H9 (cell line): Measurements from ENCODE around the gene DNAJC18. TPM values are rescaled to one million over a fixed set of nuclear protein-coding genes. Genes with fewer than 3 reads are reported as not detected.

Experiments used
- DNase-seq: peaks from one replicate; pipeline ENCODE4 v3.0.0-alpha.2; 2017
- H2AFZ ChIP-seq: one replicate; pipeline ENCODE4 v1.6.1; 2013; ENCODE audit warnings: mild to moderate bottlenecking, low read length, control low read depth, moderate library complexity
- H2AK5ac ChIP-seq: 2 replicates; pipeline ENCODE4 v1.6.1; 2013; ENCODE audit warnings: low read length, control low read depth, mixed read lengths; ENCODE audit not compliant: insufficient read length
- H2BK120ac ChIP-seq: one replicate; pipeline ENCODE4 v1.6.1; 2013; ENCODE audit warnings: low read depth, mild to moderate bottlenecking, low read length, control low read depth, inconsistent platforms; ENCODE audit not compliant: poor library complexity, severe bottlenecking
- H2BK12ac ChIP-seq: 2 replicates; pipeline ENCODE4 v1.6.1; 2013; ENCODE audit warnings: low read length, control low read depth, mixed read lengths, low read depth; ENCODE audit not compliant: insufficient read length
- H2BK15ac ChIP-seq: 2 replicates; pipeline ENCODE4 v1.6.1; 2013; ENCODE audit warnings: low read depth, low read length, control low read depth
- H2BK20ac ChIP-seq: one replicate; pipeline ENCODE4 v1.6.1; 2013; ENCODE audit warnings: low read depth, mild to moderate bottlenecking, low read length, control low read depth, inconsistent platforms; ENCODE audit not compliant: poor library complexity, severe bottlenecking
- H2BK5ac ChIP-seq: 2 replicates; pipeline ENCODE4 v1.6.1; 2013; ENCODE audit warnings: low read length, control low read depth, mixed read lengths; ENCODE audit not compliant: insufficient read length
- H3K14ac ChIP-seq: 2 replicates; pipeline ENCODE4 v1.6.1; 2013; ENCODE audit warnings: low read length, control low read depth; ENCODE audit not compliant: insufficient read depth
- H3K18ac ChIP-seq: 2 replicates; pipeline ENCODE4 v1.6.1; 2013; ENCODE audit warnings: low read depth, mild to moderate bottlenecking, mixed read lengths, low read length, control low read depth; ENCODE audit not compliant: insufficient read length
- H3K23ac ChIP-seq: 2 replicates; pipeline ENCODE4 v1.6.1; 2013; ENCODE audit warnings: low read length, control low read depth, mixed read lengths, low read depth; ENCODE audit not compliant: insufficient read length
- H3K23me2 ChIP-seq: 2 replicates; pipeline ENCODE4 v1.6.1; 2013; ENCODE audit warnings: low read depth, mild to moderate bottlenecking, mixed read lengths, low read length, control low read depth; ENCODE audit not compliant: insufficient read length, poor library complexity, severe bottlenecking
- H3K27ac ChIP-seq: 2 replicates; pipeline ENCODE4 v1.5.1; 2013; ENCODE audit warnings: low read length, control low read depth, mixed read lengths, low read depth; ENCODE audit not compliant: insufficient read length
- H3K27me3 ChIP-seq: 2 replicates; pipeline ENCODE4 v1.6.1; 2013; ENCODE audit warnings: low read length, control low read depth, inconsistent platforms; ENCODE audit not compliant: insufficient read depth
- H3K4ac ChIP-seq: 2 replicates; pipeline ENCODE4 v1.6.1; 2013; ENCODE audit warnings: low read depth, mild to moderate bottlenecking, control low read depth, inconsistent platforms, low read length, moderate library complexity
- H3K4me1 ChIP-seq: 2 replicates; pipeline ENCODE4 v1.6.1; 2013; ENCODE audit warnings: low read length, control low read depth, inconsistent platforms; ENCODE audit not compliant: insufficient read depth
- H3K4me2 ChIP-seq: 2 replicates; pipeline ENCODE4 v1.6.1; 2013; ENCODE audit warnings: low read length, control low read depth, mixed read lengths; ENCODE audit not compliant: insufficient read length, insufficient read depth
- H3K56ac ChIP-seq: 2 replicates; pipeline ENCODE4 v1.6.1; 2013; ENCODE audit warnings: low read depth, mild to moderate bottlenecking, mixed read lengths, low read length, control low read depth; ENCODE audit not compliant: insufficient read length
- H3K79me1 ChIP-seq: 2 replicates; pipeline ENCODE4 v1.6.1; 2013; ENCODE audit warnings: low read depth, mild to moderate bottlenecking, moderate library complexity, low read length, control low read depth, inconsistent platforms; ENCODE audit not compliant: insufficient read depth, poor library complexity, severe bottlenecking
- H3K79me2 ChIP-seq: 2 replicates; pipeline ENCODE4 v1.6.1; 2013; ENCODE audit warnings: low read length, control low read depth, inconsistent platforms; ENCODE audit not compliant: insufficient read depth
- H3K9ac ChIP-seq: 2 replicates; pipeline ENCODE4 v1.6.1; 2013; ENCODE audit warnings: low read length, control low read depth, mixed read lengths; ENCODE audit not compliant: insufficient read length; ENCODE audit errors: extremely low read depth
- H3K9me3 ChIP-seq: one replicate; pipeline ENCODE4 v1.6.1; 2013; ENCODE audit warnings: low read depth, low read length, inconsistent platforms; ENCODE audit not compliant: control insufficient read depth
- H3T11ph ChIP-seq: one replicate; pipeline ENCODE4 v1.6.1; 2013; ENCODE audit warnings: mild to moderate bottlenecking, low read length, control low read depth, inconsistent platforms
- H4K20me1 ChIP-seq: one replicate; pipeline ENCODE4 v1.6.1; 2013; ENCODE audit not compliant: control insufficient read depth, insufficient read length, insufficient read depth
- H4K5ac ChIP-seq: 2 replicates; pipeline ENCODE4 v1.6.1; 2013; ENCODE audit warnings: low read depth, mild to moderate bottlenecking, mixed read lengths, low read length, control low read depth; ENCODE audit not compliant: insufficient read length
- H4K8ac ChIP-seq: replicated peaks from 2 replicates; pipeline ENCODE4 v1.6.1; 2013; ENCODE audit warnings: low read length, control low read depth, mixed read lengths, low read depth; ENCODE audit not compliant: insufficient read length
- H4K91ac ChIP-seq: 2 replicates; pipeline ENCODE4 v1.6.1; 2013; ENCODE audit warnings: low read depth, mild to moderate bottlenecking, moderate library complexity, mixed read lengths, low read length, control low read depth; ENCODE audit not compliant: insufficient read length
- H3K27ac Mint-ChIP-seq, 3 experiments: 2 replicates in 2 of 3; 3 replicates in 1 of 3; pipeline ENCODE4 v1.8.0; 2020 to 2021; ENCODE audit warnings: mixed read lengths in 3 of 3, mild to moderate bottlenecking in 1 of 3, moderate library complexity in 1 of 3
- H3K27me3 Mint-ChIP-seq: 2 replicates; pipeline ENCODE4 v1.8.0; 2021; ENCODE audit warnings: low read depth, mild to moderate bottlenecking, moderate library complexity, mixed read lengths
- H3K36me3 Mint-ChIP-seq, 3 experiments: 2 replicates in 2 of 3; 3 replicates in 1 of 3; pipeline ENCODE4 v1.8.0; 2020 to 2021; ENCODE audit warnings: low read depth in 3 of 3, mixed read lengths in 3 of 3; ENCODE audit not compliant: insufficient read depth in 1 of 3
- H3K4me1 Mint-ChIP-seq, 2 experiments: 2 replicates each; pipeline ENCODE4 v1.8.0; 2020; ENCODE audit warnings: mixed read lengths in 2 of 2
- H3K4me3 Mint-ChIP-seq, 2 experiments: 2 replicates in 1 of 2; 3 replicates in 1 of 2; pipeline ENCODE4 v1.8.0; 2020 to 2021; ENCODE audit warnings: mild to moderate bottlenecking in 2 of 2, mixed read lengths in 2 of 2, moderate library complexity in 1 of 2
- H3K9me3 Mint-ChIP-seq, 2 experiments: 2 replicates in 1 of 2; 3 replicates in 1 of 2; pipeline ENCODE4 v1.8.0; 2020; ENCODE audit warnings: mild to moderate bottlenecking in 2 of 2, mixed read lengths in 2 of 2, moderate library complexity in 1 of 2
- WGBS: extraction: QIAGEN DNeasy Blood & Tissue Kit; methylation state at CpG from one replicate; pipeline ENCODE4 v1.1.7; 2013; ENCODE audit warnings: missing lambda C conversion rate, low lambda C conversion rate, mixed read lengths; ENCODE audit not compliant: insufficient read length; ENCODE audit errors: extremely low coverage; 5-methylcytosine and 5-hydroxymethylcytosine counted together
- total RNA-seq: library from RNA; stranded (reverse); gene quantifications from 2 replicates; pipeline ENCODE4 v1.2.1, GENCODE V29; 2021
- TF ChIP-seq, protein P1 (sequence below): fragments of 200-600 bp; sonication (generic); conservative IDR thresholded peaks from 3 replicates; pipeline ENCODE4 v1.8.0; 2021; ENCODE audit warnings: antibody characterized with exemption, mild to moderate bottlenecking

Gene DNAJC18
- total RNA-seq, 1 experiment from 2014 or later = 26.5 TPM

- Histone ChIP-seq H4K8ac (no peak overlapping the region), H3T11ph (no peak overlapping the region), H3K27me3 (no peaks in the 10 kb centered on the region), H3K79me2 (no peaks in the 10 kb centered on the region), H4K91ac (no peak overlapping the region), H2AFZ (no peak overlapping the region), H3K79me1 (no peaks in the 10 kb centered on the region), H4K5ac (no peak overlapping the region), H3K4ac (no peak overlapping the region), H3K18ac (no peak overlapping the region), H3K4me1 (peaks cover 3% of the 10 kb centered on the region; the same call in 1 of the 2 replicates), H2AK5ac (no peak overlapping the region), H2BK5ac (no peak overlapping the region), H2BK120ac (no peak overlapping the region), H3K9ac (no peak overlapping the region), H3K9me3 (no peaks in the 10 kb centered on the region), H2BK20ac (no peak overlapping the region), H3K23ac (no peak overlapping the region), H3K56ac (no peak overlapping the region), H2BK12ac (no peak overlapping the region), H3K23me2 (no peaks in the 10 kb centered on the region), H3K27ac (no peak overlapping the region), H3K4me2 (no peak overlapping the region), H2BK15ac (no peak overlapping the region), H3K14ac (no peak overlapping the region), H4K20me1 (no peaks in the 10 kb centered on the region)
- Mint-ChIP-seq H3K27me3 (no peaks in the 10 kb centered on the region; the same call in 1 of the 2 replicates), H3K9me3 (no peaks in the 10 kb centered on the region), H3K4me1 (peaks cover 22 to 38% of the 10 kb centered on the region in 2 experiments), H3K4me3 (no peak overlapping the region), H3K36me3 (no peaks in the 10 kb centered on the region), H3K27ac (peak overlapping the region in 1 of 3 experiments; percentile 7; a peak in 1 of 7 replicates)
- TF ChIP-seq, protein P1, sequence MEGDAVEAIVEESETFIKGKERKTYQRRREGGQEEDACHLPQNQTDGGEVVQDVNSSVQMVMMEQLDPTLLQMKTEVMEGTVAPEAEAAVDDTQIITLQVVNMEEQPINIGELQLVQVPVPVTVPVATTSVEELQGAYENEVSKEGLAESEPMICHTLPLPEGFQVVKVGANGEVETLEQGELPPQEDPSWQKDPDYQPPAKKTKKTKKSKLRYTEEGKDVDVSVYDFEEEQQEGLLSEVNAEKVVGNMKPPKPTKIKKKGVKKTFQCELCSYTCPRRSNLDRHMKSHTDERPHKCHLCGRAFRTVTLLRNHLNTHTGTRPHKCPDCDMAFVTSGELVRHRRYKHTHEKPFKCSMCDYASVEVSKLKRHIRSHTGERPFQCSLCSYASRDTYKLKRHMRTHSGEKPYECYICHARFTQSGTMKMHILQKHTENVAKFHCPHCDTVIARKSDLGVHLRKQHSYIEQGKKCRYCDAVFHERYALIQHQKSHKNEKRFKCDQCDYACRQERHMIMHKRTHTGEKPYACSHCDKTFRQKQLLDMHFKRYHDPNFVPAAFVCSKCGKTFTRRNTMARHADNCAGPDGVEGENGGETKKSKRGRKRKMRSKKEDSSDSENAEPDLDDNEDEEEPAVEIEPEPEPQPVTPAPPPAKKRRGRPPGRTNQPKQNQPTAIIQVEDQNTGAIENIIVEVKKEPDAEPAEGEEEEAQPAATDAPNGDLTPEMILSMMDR = no peak
- DNase-seq = no peak
- no CpG with 5 or more reads among the region's 7 CpGs for WGBS
Observed at GRCh38 chr5:139383993-139384590, 55.2 kb downstream of the DNAJC18 start.
